HL-60 (cell line): ENCODE measurements around the gene CTCF.

ENCODE experiments used
- DNase-seq, 2 experiments: peaks; one replicate each; pipeline ENCODE4 v3.0.0-alpha.2; 2010 to 2020; ENCODE audit warnings: low read depth in 1 of 2, low spot score in 1 of 2
- H3K27ac ChIP-seq: fragments of 250-450 bp; sonication (Bioruptor Pico); replicated peaks from 2 replicates; pipeline ENCODE4 v1.5.1; 2020; ENCODE audit warnings: mild to moderate bottlenecking, moderate library complexity
- H3K27me3 ChIP-seq: fragments of 250-450 bp; sonication (Bioruptor Pico); 2 replicates; pipeline ENCODE4 v1.5.1; 2021; ENCODE audit warnings: mild to moderate bottlenecking, moderate library complexity; ENCODE audit not compliant: insufficient read depth, poor library complexity, severe bottlenecking
- H3K4me3 ChIP-seq: replicated peaks from 2 replicates; pipeline ENCODE4 v1.5.1; 2011; ENCODE audit warnings: mild to moderate bottlenecking, control low read depth, low read length; ENCODE audit not compliant: insufficient read depth
- GABPA ChIP-seq: IDR thresholded peaks from 2 replicates; pipeline ENCODE4 v1.6.1; 2012; ENCODE audit warnings: low read depth
- POLR2AphosphoS5 ChIP-seq: IDR thresholded peaks from 2 replicates; pipeline ENCODE4 v1.6.1; 2012; ENCODE audit warnings: low read depth
- SPI1 ChIP-seq: IDR thresholded peaks from 2 replicates; pipeline ENCODE4 v1.6.1; 2012; ENCODE audit warnings: low read depth, mild to moderate bottlenecking, borderline replicate concordance
- TF ChIP-seq, protein P1 (sequence below): IDR thresholded peaks from 2 replicates; pipeline ENCODE4 v1.6.1; 2012; ENCODE audit warnings: low read depth; ENCODE audit not compliant: insufficient replicate concordance
- TF ChIP-seq, protein P2 (sequence below): IDR thresholded peaks from one replicate; pipeline ENCODE4 v1.5.1; 2011; ENCODE audit warnings: low read length, control low read depth, inconsistent platforms; ENCODE audit not compliant: insufficient read depth

Gene CTCF

DNA sequence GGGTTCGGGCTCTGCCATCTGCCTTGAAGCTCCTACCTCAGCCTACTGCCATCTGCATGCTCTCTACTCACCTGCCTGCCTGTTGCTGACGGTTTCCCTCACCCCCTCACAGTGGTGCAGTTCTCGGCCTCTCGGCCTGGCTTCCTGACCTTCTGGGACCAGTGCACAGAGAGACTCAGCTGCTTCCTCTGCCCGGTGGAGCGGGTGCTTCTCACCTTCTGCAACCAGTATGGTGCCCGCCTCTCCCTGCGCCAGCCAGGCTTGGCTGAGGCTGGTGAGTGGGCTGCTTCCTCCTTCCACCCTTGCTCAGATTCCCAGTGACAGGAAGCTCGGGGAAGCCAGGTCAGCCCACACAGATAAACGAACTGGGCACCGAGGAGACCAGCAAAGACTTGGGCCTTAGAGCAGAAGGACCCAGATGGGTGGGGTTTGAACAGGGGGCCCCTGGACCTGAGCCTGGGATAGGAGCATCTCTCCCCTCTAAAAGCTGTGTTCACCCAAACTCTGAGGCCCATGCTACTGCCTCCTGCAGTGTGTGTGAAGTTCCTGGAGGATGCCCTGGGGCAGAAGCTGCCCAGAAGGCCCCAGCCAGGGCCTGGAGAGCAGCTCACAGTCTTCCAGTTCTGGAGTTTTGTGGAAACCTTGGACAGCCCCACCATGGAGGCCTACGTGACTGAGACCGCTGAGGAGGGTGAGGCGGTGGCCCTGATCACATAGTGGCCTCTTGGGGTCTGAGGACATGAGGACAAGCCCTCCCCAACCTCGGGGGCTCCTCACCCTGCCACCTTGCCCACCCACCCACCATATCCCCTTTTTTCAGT is 17.3 kb upstream of the CTCF start:
- no peak for DNase-seq
- H3K4me3 ChIP-seq, result no peak overlapping the region
- H3K27ac ChIP-seq, result no peak overlapping the region
- TF ChIP-seq POLR2AphosphoS5 (no peak), SPI1 (no peak), GABPA (no peak)
- TF ChIP-seq, protein P1, sequence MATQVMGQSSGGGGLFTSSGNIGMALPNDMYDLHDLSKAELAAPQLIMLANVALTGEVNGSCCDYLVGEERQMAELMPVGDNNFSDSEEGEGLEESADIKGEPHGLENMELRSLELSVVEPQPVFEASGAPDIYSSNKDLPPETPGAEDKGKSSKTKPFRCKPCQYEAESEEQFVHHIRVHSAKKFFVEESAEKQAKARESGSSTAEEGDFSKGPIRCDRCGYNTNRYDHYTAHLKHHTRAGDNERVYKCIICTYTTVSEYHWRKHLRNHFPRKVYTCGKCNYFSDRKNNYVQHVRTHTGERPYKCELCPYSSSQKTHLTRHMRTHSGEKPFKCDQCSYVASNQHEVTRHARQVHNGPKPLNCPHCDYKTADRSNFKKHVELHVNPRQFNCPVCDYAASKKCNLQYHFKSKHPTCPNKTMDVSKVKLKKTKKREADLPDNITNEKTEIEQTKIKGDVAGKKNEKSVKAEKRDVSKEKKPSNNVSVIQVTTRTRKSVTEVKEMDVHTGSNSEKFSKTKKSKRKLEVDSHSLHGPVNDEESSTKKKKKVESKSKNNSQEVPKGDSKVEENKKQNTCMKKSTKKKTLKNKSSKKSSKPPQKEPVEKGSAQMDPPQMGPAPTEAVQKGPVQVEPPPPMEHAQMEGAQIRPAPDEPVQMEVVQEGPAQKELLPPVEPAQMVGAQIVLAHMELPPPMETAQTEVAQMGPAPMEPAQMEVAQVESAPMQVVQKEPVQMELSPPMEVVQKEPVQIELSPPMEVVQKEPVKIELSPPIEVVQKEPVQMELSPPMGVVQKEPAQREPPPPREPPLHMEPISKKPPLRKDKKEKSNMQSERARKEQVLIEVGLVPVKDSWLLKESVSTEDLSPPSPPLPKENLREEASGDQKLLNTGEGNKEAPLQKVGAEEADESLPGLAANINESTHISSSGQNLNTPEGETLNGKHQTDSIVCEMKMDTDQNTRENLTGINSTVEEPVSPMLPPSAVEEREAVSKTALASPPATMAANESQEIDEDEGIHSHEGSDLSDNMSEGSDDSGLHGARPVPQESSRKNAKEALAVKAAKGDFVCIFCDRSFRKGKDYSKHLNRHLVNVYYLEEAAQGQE, result no peak
- TF ChIP-seq, protein P2, sequence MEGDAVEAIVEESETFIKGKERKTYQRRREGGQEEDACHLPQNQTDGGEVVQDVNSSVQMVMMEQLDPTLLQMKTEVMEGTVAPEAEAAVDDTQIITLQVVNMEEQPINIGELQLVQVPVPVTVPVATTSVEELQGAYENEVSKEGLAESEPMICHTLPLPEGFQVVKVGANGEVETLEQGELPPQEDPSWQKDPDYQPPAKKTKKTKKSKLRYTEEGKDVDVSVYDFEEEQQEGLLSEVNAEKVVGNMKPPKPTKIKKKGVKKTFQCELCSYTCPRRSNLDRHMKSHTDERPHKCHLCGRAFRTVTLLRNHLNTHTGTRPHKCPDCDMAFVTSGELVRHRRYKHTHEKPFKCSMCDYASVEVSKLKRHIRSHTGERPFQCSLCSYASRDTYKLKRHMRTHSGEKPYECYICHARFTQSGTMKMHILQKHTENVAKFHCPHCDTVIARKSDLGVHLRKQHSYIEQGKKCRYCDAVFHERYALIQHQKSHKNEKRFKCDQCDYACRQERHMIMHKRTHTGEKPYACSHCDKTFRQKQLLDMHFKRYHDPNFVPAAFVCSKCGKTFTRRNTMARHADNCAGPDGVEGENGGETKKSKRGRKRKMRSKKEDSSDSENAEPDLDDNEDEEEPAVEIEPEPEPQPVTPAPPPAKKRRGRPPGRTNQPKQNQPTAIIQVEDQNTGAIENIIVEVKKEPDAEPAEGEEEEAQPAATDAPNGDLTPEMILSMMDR, result no peak
- H3K27me3 ChIP-seq, result no peaks in the 10 kb centered on the region

DNA sequence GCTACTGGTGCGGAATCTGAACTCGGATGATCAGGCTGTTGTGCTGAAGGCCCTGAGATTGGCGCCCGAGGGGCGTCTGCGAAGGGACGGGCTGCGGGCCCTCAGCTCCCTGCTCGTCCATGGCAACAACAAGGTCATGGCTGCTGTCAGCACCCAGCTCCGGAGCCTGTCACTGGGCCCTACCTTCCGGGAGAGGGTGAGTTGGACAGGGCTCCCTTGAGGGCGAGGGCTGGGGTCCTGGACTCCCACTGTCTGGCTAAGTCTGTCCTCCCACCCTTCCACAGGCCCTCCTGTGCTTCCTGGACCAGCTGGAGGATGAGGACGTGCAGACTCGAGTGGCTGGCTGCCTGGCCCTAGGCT is 16.7 kb upstream of the CTCF start:
- H3K4me3 ChIP-seq, result no peak overlapping the region
- DNase-seq, result no peak
- H3K27ac ChIP-seq, result no peak overlapping the region
- no peaks in the 10 kb centered on the region for H3K27me3 ChIP-seq
- no peak for TF ChIP-seq SPI1
- no peak for TF ChIP-seq POLR2AphosphoS5
- TF ChIP-seq, protein P1, result no peak
- TF ChIP-seq GABPA, result no peak
- TF ChIP-seq, protein P2, result no peak

DNA sequence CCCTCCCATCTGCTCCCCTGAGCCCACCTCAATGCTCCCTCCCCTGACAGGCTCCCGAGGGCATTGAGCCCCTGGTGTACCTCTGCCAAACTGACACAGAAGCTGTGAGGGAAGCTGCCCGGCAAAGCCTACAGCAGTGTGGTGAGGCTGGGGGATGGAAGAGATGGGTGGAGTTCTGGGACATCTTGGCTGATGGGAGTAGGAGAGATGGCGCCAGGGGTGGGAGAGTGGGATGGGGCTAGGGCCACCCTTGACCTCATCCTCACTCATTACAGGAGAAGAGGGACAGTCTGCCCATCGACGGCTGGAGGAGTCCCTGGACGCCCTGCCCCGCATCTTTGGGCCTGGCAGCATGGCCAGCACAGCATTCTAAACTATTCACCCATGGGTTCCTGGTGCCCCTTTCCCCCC is 16.2 kb upstream of the CTCF start:
- TF ChIP-seq GABPA (no peak), POLR2AphosphoS5 (no peak), SPI1 (no peak)
- TF ChIP-seq, protein P2, result no peak
- TF ChIP-seq, protein P1, result no peak
- Histone ChIP-seq H3K4me3 (no peak overlapping the region), H3K27ac (no peak overlapping the region), H3K27me3 (no peaks in the 10 kb centered on the region)
- no peak for DNase-seq
